ENCODE data around the gene RHOT2.

The RHOT2 gene

GRCh38 chr16:628321-629061 lies 39.4 kb upstream of the RHOT2 start:
- no peak overlapping the region for H3K4me3 ChIP-seq (ENCODE audit: low read depth in 1 of 2, low read length in 1 of 2)
- H3K36me3 ChIP-seq = peaks cover 61% of the 10 kb centered on the region
- no peak for TF ChIP-seq CTCF (IDR thresholded peaks at IDR 0.05)
- no peak overlapping the region for H3K27ac ChIP-seq
- no peaks in the 10 kb centered on the region for H3K4me1 ChIP-seq (ENCODE audit: control insufficient read depth in 1 of 2, insufficient read depth in 1 of 2, low read depth in 1 of 2, low read length in 1 of 2)
- H3K9me3 ChIP-seq = no peaks in the 10 kb centered on the region
- peaks cover 25% of the 10 kb centered on the region for H3K27me3 ChIP-seq

GRCh38 chr16:629185-629832 lies 38.6 kb upstream of the RHOT2 start:
- H3K4me1 ChIP-seq (ENCODE audit: control insufficient read depth in 1 of 2, insufficient read depth in 1 of 2, low read depth in 1 of 2, low read length in 1 of 2) = no peaks in the 10 kb centered on the region
- no peak for TF ChIP-seq CTCF (IDR thresholded peaks at IDR 0.05)
- peaks cover 25% of the 10 kb centered on the region for H3K27me3 ChIP-seq
- no peaks in the 10 kb centered on the region for H3K9me3 ChIP-seq
- peaks cover 60% of the 10 kb centered on the region for H3K36me3 ChIP-seq
- H3K27ac ChIP-seq = no peak overlapping the region
- H3K4me3 ChIP-seq (ENCODE audit: low read depth in 1 of 2, low read length in 1 of 2) = no peak overlapping the region

GRCh38 chr16:629833-630248 lies 38.1 kb upstream of the RHOT2 start:
- Histone ChIP-seq H3K4me3 (ENCODE audit: low read depth in 1 of 2, low read length in 1 of 2) (no peak overlapping the region), H3K9me3 (no peaks in the 10 kb centered on the region), H3K36me3 (peaks cover 56% of the 10 kb centered on the region), H3K4me1 (ENCODE audit: control insufficient read depth in 1 of 2, insufficient read depth in 1 of 2, low read depth in 1 of 2, low read length in 1 of 2) (no peaks in the 10 kb centered on the region), H3K27me3 (peaks cover 25% of the 10 kb centered on the region), H3K27ac (no peak overlapping the region)
- no peak for TF ChIP-seq CTCF (IDR thresholded peaks at IDR 0.05)

- Histone ChIP-seq H3K4me3 (ENCODE audit: low read depth in 1 of 2, low read length in 1 of 2) (no peak overlapping the region), H3K9me3 (no peaks in the 10 kb centered on the region), H3K27ac (no peak overlapping the region), H3K27me3 (peaks cover 25% of the 10 kb centered on the region), H3K4me1 (ENCODE audit: control insufficient read depth in 1 of 2, insufficient read depth in 1 of 2, low read depth in 1 of 2, low read length in 1 of 2) (peaks cover under 1 to 4% of the 10 kb centered on the region in 2 experiments), H3K36me3 (peaks cover 52% of the 10 kb centered on the region)
- TF ChIP-seq CTCF (IDR thresholded peaks at IDR 0.05) = no peak
These were observed 37.6 kb upstream of the RHOT2 start for GRCh38 chr16:630249-630814.

- H3K27me3 ChIP-seq = peaks cover 25% of the 10 kb centered on the region
- peaks cover 46% of the 10 kb centered on the region for H3K36me3 ChIP-seq
- no peak within 1 kb of the TSS for H3K4me3 ChIP-seq (ENCODE audit: low read depth in 1 of 2, low read length in 1 of 2)
- peaks cover 6 to 9% of the 10 kb centered on the region in 2 experiments for H3K4me1 ChIP-seq (ENCODE audit: control insufficient read depth in 1 of 2, insufficient read depth in 1 of 2, low read depth in 1 of 2, low read length in 1 of 2)
- TF ChIP-seq CTCF (IDR thresholded peaks at IDR 0.05) = no peak
- H3K27ac ChIP-seq = no peak within 1 kb of the TSS
- H3K9me3 ChIP-seq = no peaks in the 10 kb centered on the region
These were observed 37.0 kb upstream of the RHOT2 start, which contains the start of gene WFIKKN1 for GRCh38 chr16:630815-631405. Gene WFIKKN1 (plus strand): TSS chr16:630985. CDS start chr16:631254, 269 bp downstream.
